Lung (tissue), 12 donors: ENCODE results near the gene RTN4RL2. TPM values are rescaled to one million over a fixed set of nuclear protein-coding genes. Genes with fewer than 3 reads are reported as not detected.
A peak's percentile ranks its signal among the peaks of the same experiment; 100 is the strongest.

Source experiments
- ATAC-seq: fragments of 200-7000 bp; cut with Tn5 transposase; one replicate; pipeline ENCODE4 v1.9.1; 2020; ENCODE audit warnings: moderate number of reproducible peaks; ENCODE audit not compliant: insufficient read depth, low FRiP score
- DNase-seq, 3 donors: peaks; one replicate each; pipeline ENCODE4 v3.0.0-alpha.2; 2013 to 2017
- H3K27ac ChIP-seq, 2 donors: one replicate each; pipeline ENCODE4 v1.5.1; 2013; ENCODE audit warnings: mild to moderate bottlenecking in 2 of 2, moderate library complexity in 2 of 2, control low read depth in 1 of 2, inconsistent platforms in 1 of 2, low read depth in 1 of 2, low read length in 1 of 2
- H3K27me3 ChIP-seq, 3 donors: one replicate each; pipeline ENCODE4 v1.5.1; 2013; ENCODE audit warnings: low read length in 2 of 3; ENCODE audit not compliant: control insufficient read depth in 3 of 3, insufficient read depth in 3 of 3
- H3K36me3 ChIP-seq, 4 donors: one replicate each; pipeline ENCODE4 v1.5.1; 2013; ENCODE audit warnings: low read length in 4 of 4, mild to moderate bottlenecking in 1 of 4, moderate library complexity in 1 of 4; ENCODE audit not compliant: control insufficient read depth in 4 of 4, insufficient read depth in 4 of 4
- H3K4me1 ChIP-seq, 5 donors: one replicate each; pipeline ENCODE4 v1.5.1; 2013; ENCODE audit warnings: low read length in 5 of 5, mild to moderate bottlenecking in 2 of 5, moderate library complexity in 1 of 5; ENCODE audit not compliant: control insufficient read depth in 5 of 5, insufficient read depth in 5 of 5
- H3K4me3 ChIP-seq: one replicate; pipeline ENCODE4 v1.5.1; 2013; ENCODE audit warnings: mild to moderate bottlenecking, control low read depth, moderate library complexity
- H3K9ac ChIP-seq, 2 donors: one replicate each; pipeline ENCODE4 v1.5.1; 2013; ENCODE audit warnings: low read length in 2 of 2, control low read depth in 1 of 2; ENCODE audit not compliant: insufficient read depth in 1 of 2
- H3K9me3 ChIP-seq, 4 donors: one replicate each; pipeline ENCODE4 v1.5.1; 2013; ENCODE audit warnings: low read length in 3 of 4, mild to moderate bottlenecking in 1 of 4, moderate library complexity in 1 of 4; ENCODE audit not compliant: control insufficient read depth in 4 of 4, insufficient read depth in 3 of 4
- WGBS, 2 donors: extraction: QIAGEN DNeasy Blood & Tissue Kit; methylation state at CpG; one replicate each; pipeline ENCODE4 v1.1.7; 2013; 5-methylcytosine and 5-hydroxymethylcytosine counted together
- polyA plus RNA-seq, 2 donors: library from polyadenylated mRNA; stranded (reverse); fragments of 200-250 nt; gene quantifications; one replicate each; pipeline ENCODE4 v1.2.1, GENCODE V29; 2013
- total RNA-seq, 2 donors: library from RNA; depleted of rRNA in 1 of 2; stranded (reverse); fragments of >200 nt in 1 of 2; gene quantifications; one replicate each; pipeline ENCODE4 v1.2.1, GENCODE V29; 2014 to 2021
- TF ChIP-seq, protein P1 (sequence below): IDR thresholded peaks from 2 replicates; pipeline ENCODE4 v1.5.1; 2012; ENCODE audit warnings: mild to moderate bottlenecking; ENCODE audit errors: control extremely low read depth, extremely low read depth
- donor health status: control.
- donor health status: control.
- donor health status: Bipolar disorder and iron deficiency.
- donor health status: healthy.
- donor health status: DM: yes; HTN: yes; CAD: no.

RTN4RL2 gene
- total and polyA plus RNA-seq, 4 donors = 0.31 to 4.8 (median 1.6) TPM

DNA sequence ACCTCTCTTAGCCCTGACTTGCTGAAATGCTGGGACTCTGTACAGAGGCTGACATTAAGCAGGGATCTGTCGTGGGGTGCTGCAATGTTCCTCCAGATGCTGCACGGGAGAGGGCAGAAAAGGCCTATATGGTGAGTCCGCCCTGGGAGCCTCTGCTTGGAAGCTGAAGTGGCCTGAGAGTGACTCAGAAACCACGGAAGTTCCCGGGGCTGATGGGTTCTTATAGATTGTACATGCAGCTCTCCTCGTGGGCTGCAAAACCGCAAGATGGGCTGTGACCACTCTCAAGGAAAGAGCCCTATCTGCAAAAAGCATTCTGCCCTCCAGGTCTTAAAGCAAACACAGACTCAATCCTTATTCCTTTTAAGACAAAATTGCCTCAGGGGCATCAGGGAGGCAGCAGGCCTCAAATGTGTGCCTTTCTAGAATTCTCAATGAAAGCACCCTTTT lies 27.6 kb upstream of the RTN4RL2 start:
- Histone ChIP-seq H3K27me3 (no peaks in the 10 kb centered on the region), H3K36me3 (no peaks in the 10 kb centered on the region), H3K9ac (no peak overlapping the region), H3K27ac (peak overlapping the region in 1 of 2 donors; percentile 23), H3K4me3 (no peak overlapping the region), H3K4me1 (peaks cover 4 to 21% (median 14%) of the 10 kb centered on the region in 5 donors), H3K9me3 (no peaks in the 10 kb centered on the region)
- DNase-seq (peak in 1 of 3 donors; percentile 11), ATAC-seq (peak; percentile 58)
- 18 to 37% methylated on average over 7 of the region's 7 CpGs for WGBS, 2 donors
- TF ChIP-seq, protein P1, sequence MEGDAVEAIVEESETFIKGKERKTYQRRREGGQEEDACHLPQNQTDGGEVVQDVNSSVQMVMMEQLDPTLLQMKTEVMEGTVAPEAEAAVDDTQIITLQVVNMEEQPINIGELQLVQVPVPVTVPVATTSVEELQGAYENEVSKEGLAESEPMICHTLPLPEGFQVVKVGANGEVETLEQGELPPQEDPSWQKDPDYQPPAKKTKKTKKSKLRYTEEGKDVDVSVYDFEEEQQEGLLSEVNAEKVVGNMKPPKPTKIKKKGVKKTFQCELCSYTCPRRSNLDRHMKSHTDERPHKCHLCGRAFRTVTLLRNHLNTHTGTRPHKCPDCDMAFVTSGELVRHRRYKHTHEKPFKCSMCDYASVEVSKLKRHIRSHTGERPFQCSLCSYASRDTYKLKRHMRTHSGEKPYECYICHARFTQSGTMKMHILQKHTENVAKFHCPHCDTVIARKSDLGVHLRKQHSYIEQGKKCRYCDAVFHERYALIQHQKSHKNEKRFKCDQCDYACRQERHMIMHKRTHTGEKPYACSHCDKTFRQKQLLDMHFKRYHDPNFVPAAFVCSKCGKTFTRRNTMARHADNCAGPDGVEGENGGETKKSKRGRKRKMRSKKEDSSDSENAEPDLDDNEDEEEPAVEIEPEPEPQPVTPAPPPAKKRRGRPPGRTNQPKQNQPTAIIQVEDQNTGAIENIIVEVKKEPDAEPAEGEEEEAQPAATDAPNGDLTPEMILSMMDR = no peak

- Histone ChIP-seq H3K4me3 (no peak overlapping the region), H3K4me1 (peaks cover 0 to 15% (median 14%) of the 10 kb centered on the region in 5 donors), H3K36me3 (no peaks in the 10 kb centered on the region), H3K27ac (peak overlapping the region in 1 of 2 donors; percentile 88), H3K9me3 (no peaks in the 10 kb centered on the region), H3K27me3 (no peaks in the 10 kb centered on the region), H3K9ac (peak overlapping the region in 1 of 2 donors; percentile 8)
- ATAC-seq (peak; percentile 67), DNase-seq (peak; percentile 30 to 96 (median 91))
- 47 to 59% methylated on average over 15 of the region's 15 CpGs for WGBS, 2 donors
- TF ChIP-seq, protein P1 = no peak
Measured at GRCh38 chr11:57434640-57435546, 25.4 kb upstream of the RTN4RL2 start.

- DNase-seq = no peak
- no peaks in the 10 kb centered on the region for H3K9me3 ChIP-seq
- no peak overlapping the region for H3K9ac ChIP-seq
- TF ChIP-seq, protein P1 = no peak
- no peak overlapping the region for H3K27ac ChIP-seq
- H3K36me3 ChIP-seq = no peaks in the 10 kb centered on the region
- H3K4me3 ChIP-seq = no peak overlapping the region
- WGBS, 2 donors = 86 to 90% methylated on average over 7 of the region's 7 CpGs
- peaks cover 0 to 15% (median 14%) of the 10 kb centered on the region in 5 donors for H3K4me1 ChIP-seq
- no peak for ATAC-seq
- no peaks in the 10 kb centered on the region for H3K27me3 ChIP-seq
Measured at GRCh38 chr11:57436031-57436430, 24.3 kb upstream of the RTN4RL2 start.
